ENCODE results near the gene ATP5MC2.

DNA sequence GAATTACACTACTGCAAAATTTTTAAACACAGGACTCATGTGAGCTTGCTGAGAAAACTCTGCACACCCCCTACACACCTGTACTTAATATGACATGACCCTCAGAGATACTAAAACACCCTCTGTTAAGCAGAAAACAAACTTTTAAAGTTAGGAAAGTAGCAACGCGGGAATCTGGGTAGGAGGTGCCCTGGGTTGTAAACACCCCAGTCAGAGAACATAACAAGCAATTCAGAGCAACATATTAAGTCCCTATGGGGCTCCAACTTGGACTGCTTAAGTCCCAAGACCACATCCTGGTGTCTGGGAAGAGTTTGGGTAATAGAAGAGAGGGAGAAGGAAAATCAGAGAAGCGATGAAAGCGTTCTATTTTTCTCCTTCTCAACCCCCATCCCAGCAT, 50.9 kb downstream of the ATP5MC2 start:
- TF ChIP-seq CTCF (conservative IDR thresholded peaks at IDR 0.05 in 1 of 2, IDR thresholded peaks at IDR 0.05 in 1 of 2; ENCODE audit: extremely low read depth in 1 of 2, insufficient read depth in 1 of 2, low read depth in 1 of 2, low read length in 2 of 2) (no peak), EZH2 (IDR thresholded peaks at IDR 0.05; ENCODE audit: borderline replicate concordance, low read length) (no peak)

Measured in mammary epithelial cell (primary cell).